ENCODE results near the gene LAMTOR2. TPM values are rescaled to one million over a fixed set of nuclear protein-coding genes. Genes with fewer than 3 reads are reported as not detected.
A peak's percentile ranks its signal among the peaks of the same experiment; 100 is the strongest.

Gene LAMTOR2
- total RNA-seq, 1 experiment from 2014 or later, result 130 TPM

DNA sequence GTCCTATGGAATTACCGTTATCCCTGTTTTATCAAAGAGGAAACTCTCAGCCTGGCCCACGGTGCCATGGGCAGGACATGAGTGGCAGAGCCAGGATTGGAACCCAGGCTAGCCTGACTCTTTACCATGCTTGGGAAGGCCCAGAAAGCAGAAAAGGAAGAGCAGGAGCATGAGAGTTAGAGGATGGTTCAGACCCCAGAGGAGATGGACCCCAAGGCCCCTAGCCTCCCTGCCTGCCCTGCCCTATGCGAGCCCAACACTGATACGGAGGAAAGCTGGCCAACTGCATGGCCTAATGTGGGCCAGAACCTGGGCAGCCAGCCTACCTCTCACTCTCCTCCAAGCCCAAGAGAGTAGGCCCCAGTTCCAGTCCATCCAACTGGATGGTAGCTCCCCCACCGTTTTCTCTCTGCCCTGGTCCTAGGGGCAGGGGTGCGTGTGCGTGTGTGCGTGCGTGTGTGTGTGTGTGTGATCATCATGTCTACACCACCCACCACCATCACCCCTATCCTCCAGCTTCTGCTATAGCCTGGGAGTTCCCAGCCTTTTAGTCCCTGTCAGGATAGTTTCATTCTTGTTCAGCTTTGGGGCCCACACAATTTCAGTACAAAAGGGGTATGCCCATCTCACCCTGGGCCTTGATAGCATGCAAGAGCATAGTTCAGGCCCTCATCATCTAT, 43.1 kb downstream of the LAMTOR2 start:
- no peak for DNase-seq (ENCODE audit: low spot score)

GRCh38 chr1:156098784-156099183, 44.2 kb downstream of the LAMTOR2 start:
- no peak for DNase-seq (ENCODE audit: low spot score)

- DNase-seq (ENCODE audit: low spot score), result no peak
Observed at GRCh38 chr1:156099282-156099681, 44.7 kb downstream of the LAMTOR2 start.

DNA sequence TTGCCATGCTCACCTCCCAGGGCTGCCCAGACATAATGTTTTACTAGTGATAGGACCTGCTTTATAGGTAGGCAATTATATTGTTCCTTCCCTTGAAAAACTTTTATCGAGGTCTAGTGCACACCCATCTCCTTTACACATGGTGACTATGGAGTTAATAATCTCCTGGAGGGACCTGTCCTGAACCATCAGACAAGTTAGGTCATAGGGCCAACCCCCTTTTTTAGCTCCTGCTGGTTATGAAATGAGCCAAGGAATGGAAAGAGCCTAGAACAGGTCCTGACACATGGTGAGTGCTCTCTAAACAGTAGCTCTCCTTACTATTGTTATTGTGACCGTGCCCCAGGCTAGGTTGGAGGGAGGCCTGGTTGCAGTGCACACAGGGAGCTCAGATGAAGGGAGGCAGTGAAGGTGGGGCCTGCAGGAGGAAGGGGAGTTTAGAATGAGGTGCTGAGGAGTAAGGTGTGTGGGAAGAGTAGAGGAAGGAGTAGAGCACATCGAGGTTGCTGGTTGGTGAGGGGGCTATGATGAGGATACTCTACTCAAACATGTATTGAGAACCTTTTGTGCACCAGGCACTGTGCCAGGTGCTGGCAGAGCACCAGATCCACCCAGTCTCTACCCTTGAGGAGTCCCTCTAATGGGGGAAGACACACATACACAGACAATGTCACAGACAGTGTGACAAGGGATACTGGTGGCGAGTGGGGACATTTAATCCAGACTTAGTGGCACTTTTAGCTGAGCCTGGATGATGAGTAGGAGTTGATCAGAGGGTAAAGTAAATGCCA, 45.8 kb downstream of the LAMTOR2 start:
- peak; percentile 69 for DNase-seq (ENCODE audit: low spot score)

- DNase-seq (ENCODE audit: low spot score), result peak; percentile 54
Observed at GRCh38 chr1:156101880-156102279, 47.3 kb downstream of the LAMTOR2 start.

GRCh38 chr1:156102633-156103511, 48.3 kb downstream of the LAMTOR2 start:
- peak; percentile 80 for DNase-seq (ENCODE audit: low spot score)

- peak; percentile 55 for DNase-seq (ENCODE audit: low spot score)
Observed at GRCh38 chr1:156103521-156103947, 49.0 kb downstream of the LAMTOR2 start.

DNA sequence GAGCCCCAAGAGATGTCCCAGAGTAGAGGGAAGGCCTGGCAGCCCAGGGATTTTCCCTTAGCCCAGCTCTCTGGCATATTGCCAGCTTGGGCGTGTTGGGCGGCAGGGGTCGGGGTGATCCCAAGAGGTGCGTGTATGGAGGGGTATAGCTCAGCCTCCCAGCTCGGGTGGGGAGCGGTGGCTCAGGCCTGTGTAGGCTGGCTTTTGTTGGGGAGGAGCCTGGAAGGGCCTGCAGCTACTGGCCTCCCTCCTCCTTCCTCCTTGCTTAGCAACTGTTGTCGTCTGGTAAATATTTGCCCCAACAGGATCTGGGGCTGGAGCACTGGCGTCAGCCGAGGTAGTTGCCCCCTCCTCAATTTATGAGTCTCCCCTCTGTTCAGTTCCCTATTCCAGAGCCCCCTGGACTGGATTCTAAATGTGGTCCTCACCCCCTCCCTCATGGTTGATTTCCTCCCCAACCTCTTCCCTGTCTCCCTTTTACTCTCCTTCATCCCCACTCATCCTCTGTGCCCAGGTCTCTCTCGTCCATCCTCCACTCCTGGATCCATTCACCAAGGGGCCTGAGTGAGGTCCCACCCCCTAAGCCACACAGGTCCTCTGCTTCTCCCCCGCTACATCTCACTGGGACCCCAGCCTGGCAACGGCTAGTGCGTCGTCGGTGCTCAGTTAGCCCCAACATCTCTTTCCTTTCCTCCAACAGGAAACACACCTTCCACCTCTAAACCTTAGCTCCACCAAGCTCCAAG, 49.7 kb downstream of the LAMTOR2 start:
- DNase-seq (ENCODE audit: low spot score), result peak; percentile 93

DNA sequence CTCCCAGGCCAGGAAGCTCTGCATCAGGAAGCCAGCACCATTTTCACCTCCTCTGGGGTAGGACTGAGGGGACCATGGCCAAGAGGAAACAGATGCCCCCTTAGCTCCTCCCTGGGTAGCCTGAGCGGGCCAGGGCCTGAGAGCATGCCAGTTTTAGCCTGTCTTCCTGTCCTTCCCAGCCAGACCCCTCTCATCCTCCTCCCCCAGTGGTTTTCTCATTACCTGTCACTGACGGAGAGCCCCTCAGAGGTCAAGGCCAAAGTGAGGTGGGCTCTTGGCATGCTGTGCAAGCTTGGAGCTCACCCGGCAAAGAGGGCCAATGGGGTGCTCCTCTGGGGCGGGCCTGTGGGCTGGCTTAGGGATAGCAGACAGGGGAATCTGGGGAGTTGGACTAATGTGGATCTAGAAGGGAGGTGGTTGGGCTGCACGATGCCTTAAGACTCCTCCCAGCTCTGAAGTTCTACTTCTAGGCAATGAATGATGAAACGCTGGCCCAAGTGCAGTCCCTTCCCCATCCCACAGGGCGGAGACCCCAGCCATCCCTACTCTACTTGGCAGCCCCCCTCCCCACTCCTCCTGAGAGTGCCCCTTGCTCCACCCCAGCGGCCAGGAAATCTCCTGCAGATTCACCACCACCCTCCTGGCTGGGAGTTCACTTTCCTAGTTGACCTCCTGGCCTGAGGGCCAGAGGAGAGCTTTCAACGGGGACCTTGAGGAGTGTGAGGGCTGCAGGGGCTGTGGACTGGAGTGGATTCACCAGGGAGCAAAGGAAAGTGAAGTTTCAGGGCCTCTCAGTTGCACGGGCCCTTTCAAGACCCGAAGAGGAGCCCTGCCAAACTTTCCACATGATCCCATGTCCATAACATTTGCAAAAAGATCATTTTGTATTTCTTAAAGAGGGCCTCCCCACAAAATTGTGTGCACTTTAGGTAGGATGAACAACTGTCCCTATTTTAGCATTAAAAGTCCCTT, 50.6 kb downstream of the LAMTOR2 start:
- peak; percentile 78 for DNase-seq (ENCODE audit: low spot score)

GRCh38 chr1:156106624-156107488, 52.3 kb downstream of the LAMTOR2 start:
- DNase-seq (ENCODE audit: low spot score), result peak; percentile 55

GRCh38 chr1:156108057-156108456, 53.5 kb downstream of the LAMTOR2 start:
- DNase-seq (ENCODE audit: low spot score), result no peak

Other genes with a start within 250 kb of the LAMTOR2 start
- 17.6 and 18.0 TPM in 2 replicates for gene GON4L, start 197.6 kb upstream of the LAMTOR2 start, total RNA-seq (2014; rRNA removed; shearing (Covaris generic))
- not detected in 2 replicates for gene SYT11, start 195.2 kb upstream of the LAMTOR2 start, total RNA-seq (2014; rRNA removed; shearing (Covaris generic))
- 6.5 and 14.8 TPM in 2 replicates for gene RIT1, start 143.4 kb upstream of the LAMTOR2 start, total RNA-seq (2014; rRNA removed; shearing (Covaris generic))
- 44.4 and 53.6 TPM in 2 replicates for gene KHDC4, start 120.4 kb upstream of the LAMTOR2 start, total RNA-seq (2014; rRNA removed; shearing (Covaris generic))
- 0.47 and 3.1 TPM in 2 replicates for gene RXFP4, start 113.1 kb upstream of the LAMTOR2 start, total RNA-seq (2014; rRNA removed; shearing (Covaris generic))
- gene ARHGEF2, start 76.2 kb upstream of the LAMTOR2 start, total RNA-seq (2014; rRNA removed; shearing (Covaris generic)), result 150 and 179 TPM in 2 replicates
- 227 and 261 TPM in 2 replicates for gene SSR2, start 33.8 kb upstream of the LAMTOR2 start, total RNA-seq (2014; rRNA removed; shearing (Covaris generic))
- 35.7 and 41.0 TPM in 2 replicates for gene UBQLN4, start 984 bp upstream of the LAMTOR2 start, total RNA-seq (2014; rRNA removed; shearing (Covaris generic))
- 163 and 185 TPM in 2 replicates for gene RAB25, start 6.4 kb downstream of the LAMTOR2 start, total RNA-seq (2014; rRNA removed; shearing (Covaris generic))
- gene MEX3A, start 27.7 kb downstream of the LAMTOR2 start, total RNA-seq (2014; rRNA removed; shearing (Covaris generic)), result 9.3 and 13.3 TPM in 2 replicates
- 1,664 and 1,875 TPM in 2 replicates for gene LMNA, start 59.9 kb downstream of the LAMTOR2 start, total RNA-seq (2014; rRNA removed; shearing (Covaris generic))
- gene SEMA4A, start 98.8 kb downstream of the LAMTOR2 start, total RNA-seq (2014; rRNA removed; shearing (Covaris generic)), result 5.1 and 11.6 TPM in 2 replicates
- gene SLC25A44, start 139.3 kb downstream of the LAMTOR2 start, total RNA-seq (2014; rRNA removed; shearing (Covaris generic)), result 15.3 and 21.6 TPM in 2 replicates
- gene PMF1, start 158.2 kb downstream of the LAMTOR2 start, total RNA-seq (2014; rRNA removed; shearing (Covaris generic)), result 111 and 122 TPM in 2 replicates
- 0.23 and 0.34 TPM in 2 replicates for gene BGLAP, start 187.4 kb downstream of the LAMTOR2 start, total RNA-seq (2014; rRNA removed; shearing (Covaris generic))
- gene PAQR6, start 193.3 kb downstream of the LAMTOR2 start, total RNA-seq (2014; rRNA removed; shearing (Covaris generic)), result 6.5 and 7.0 TPM in 2 replicates
- gene SMG5, start 228.0 kb downstream of the LAMTOR2 start, total RNA-seq (2014; rRNA removed; shearing (Covaris generic)), result 135 and 146 TPM in 2 replicates
- gene TMEM79, start 229.5 kb downstream of the LAMTOR2 start, total RNA-seq (2014; rRNA removed; shearing (Covaris generic)), result 4.4 and 5.6 TPM in 2 replicates
- gene GLMP, start 240.9 kb downstream of the LAMTOR2 start, total RNA-seq (2014; rRNA removed; shearing (Covaris generic)), result 75.3 and 78.6 TPM in 2 replicates
- gene VHLL, start 244.5 kb downstream of the LAMTOR2 start, total RNA-seq (2014; rRNA removed; shearing (Covaris generic)), result not detected in 2 replicates

Measured in HT-29 (cell line).